Measurements from ENCODE around the gene NELFCD. TPM values are rescaled to one million over a fixed set of nuclear protein-coding genes. Genes with fewer than 3 reads are reported as not detected.
"Not testable (repeated sequence)": the region's sequence is repeated elsewhere in the genome, so short reads cannot be mapped to it uniquely, and the experiment has no call there.

The NELFCD gene
- total RNA-seq, 4 donors from 2014 or later = 96.6 to 129 (median 113) TPM

GRCh38 chr20:59008715-59009336 is 27.8 kb downstream of the NELFCD start:
- no peaks in the 10 kb centered on the region for H3K36me3 ChIP-seq
- H3K27ac ChIP-seq = peak overlapping the region in 1 of 3 donors; percentile 46
- H3K9me3 ChIP-seq = no peaks in the 10 kb centered on the region
- peaks cover 44 to 47% of the 10 kb centered on the region in 2 donors for H3K4me1 ChIP-seq
- DNase-seq = no peak
- H3K4me3 ChIP-seq (replicated peaks in 1 of 3) = no peak overlapping the region
- intact Hi-C loops (cut with DNase I) = loop anchor here (10.0 kb wide), 1 partner anchor 114 kb away; no protein-coding TSS in a partner anchor
- TF ChIP-seq POLR2A (IDR thresholded peaks at IDR 0.05) = no peak
- TF ChIP-seq CTCF (IDR thresholded peaks at IDR 0.05) = no peak
- WGBS, 2 donors = 74 to 78% methylated on average over 3 to 6 of the region's 8 CpGs
- no peaks in the 10 kb centered on the region for H3K27me3 ChIP-seq

- Histone ChIP-seq H3K4me1 (peaks cover 30 to 33% of the 10 kb centered on the region in 2 donors), H3K4me3 (replicated peaks in 1 of 3) (no peak overlapping the region), H3K27me3 (no peaks in the 10 kb centered on the region), H3K36me3 (no peaks in the 10 kb centered on the region), H3K27ac (peak overlapping the region in 2 of 3 donors; percentile 44 to 56), H3K9me3 (no peaks in the 10 kb centered on the region)
- peak; percentile 64 to 71 for DNase-seq
- WGBS, 2 donors = 26 to 44% methylated on average over 7 to 8 of the region's 8 CpGs
- intact Hi-C loops (cut with DNase I) = no loop called here
- TF ChIP-seq CTCF (IDR thresholded peaks at IDR 0.05) (no peak), POLR2A (IDR thresholded peaks at IDR 0.05) (no peak)
These were observed 29.4 kb downstream of the NELFCD start for GRCh38 chr20:59010321-59010994.

GRCh38 chr20:59010995-59011873 is 30.2 kb downstream of the NELFCD start:
- WGBS, 2 donors = 71 to 74% methylated on average over 17 of the region's 17 CpGs
- peaks cover 22 to 25% of the 10 kb centered on the region in 2 donors for H3K4me1 ChIP-seq
- peak overlapping the region in 2 of 3 donors; percentile 49 to 56 for H3K27ac ChIP-seq
- TF ChIP-seq CTCF (IDR thresholded peaks at IDR 0.05) (no peak), POLR2A (IDR thresholded peaks at IDR 0.05) (no peak)
- H3K9me3 ChIP-seq = no peaks in the 10 kb centered on the region
- H3K4me3 ChIP-seq (replicated peaks in 1 of 3) = no peak overlapping the region
- DNase-seq = peak in 1 of 2 donors; percentile 21
- intact Hi-C loops (cut with DNase I) = no loop called here
- H3K27me3 ChIP-seq = no peaks in the 10 kb centered on the region
- no peaks in the 10 kb centered on the region for H3K36me3 ChIP-seq

GRCh38 chr20:59011874-59012157 is 30.8 kb downstream of the NELFCD start:
- DNase-seq; H3K9me3 ChIP-seq; intact Hi-C loops (cut with DNase I); H3K36me3 ChIP-seq; H3K4me3 ChIP-seq (replicated peaks in 1 of 3); H3K27ac ChIP-seq; H3K27me3 ChIP-seq: not testable (repeated sequence)
- 88 to 89% methylated on average over 3 of the region's 3 CpGs for WGBS, 2 donors
- peaks cover 18 to 23% of the 10 kb centered on the region in 2 donors for H3K4me1 ChIP-seq

- H3K9me3 ChIP-seq = no peaks in the 10 kb centered on the region
- no peaks in the 10 kb centered on the region for H3K36me3 ChIP-seq
- H3K27ac ChIP-seq = no peak overlapping the region
- WGBS, 2 donors = 88 to 89% methylated on average over 17 of the region's 17 CpGs
- TF ChIP-seq POLR2A (IDR thresholded peaks at IDR 0.05) (no peak), CTCF (IDR thresholded peaks at IDR 0.05) (no peak)
- intact Hi-C loops (cut with DNase I) = no loop called here
- H3K4me1 ChIP-seq = peaks cover 12% of the 10 kb centered on the region in 2 donors
- H3K27me3 ChIP-seq = no peaks in the 10 kb centered on the region
- H3K4me3 ChIP-seq (replicated peaks in 1 of 3) = no peak overlapping the region
- DNase-seq = no peak
These were observed 32.2 kb downstream of the NELFCD start for GRCh38 chr20:59013031-59013951.

Data from thyroid gland (tissue), 4 donors.